Stimulated activated CD8-positive, alpha-beta memory T cell treated with anti-CD3 and anti-CD28 coated beads, Interleukin-7, amount 100 ng/mL, for 24 hours (primary cell): ENCODE measurements around the gene CALHM1.
"Not testable (repeated sequence)": the region's sequence is repeated elsewhere in the genome, so short reads cannot be mapped to it uniquely, and the experiment has no call there.

ENCODE experiments used
- DNase-seq: peaks from one replicate; pipeline ENCODE4 v3.0.0-alpha.2; 2020; ENCODE audit warnings: low read depth

CALHM1 gene

GRCh38 chr10:103458720-103459119 lies at the start of gene CALHM1:
CALHM1 (minus strand) TSS chr10:103458900; CDS start chr10:103458751, 149 bp downstream.
- DNase-seq: no peak

DNA sequence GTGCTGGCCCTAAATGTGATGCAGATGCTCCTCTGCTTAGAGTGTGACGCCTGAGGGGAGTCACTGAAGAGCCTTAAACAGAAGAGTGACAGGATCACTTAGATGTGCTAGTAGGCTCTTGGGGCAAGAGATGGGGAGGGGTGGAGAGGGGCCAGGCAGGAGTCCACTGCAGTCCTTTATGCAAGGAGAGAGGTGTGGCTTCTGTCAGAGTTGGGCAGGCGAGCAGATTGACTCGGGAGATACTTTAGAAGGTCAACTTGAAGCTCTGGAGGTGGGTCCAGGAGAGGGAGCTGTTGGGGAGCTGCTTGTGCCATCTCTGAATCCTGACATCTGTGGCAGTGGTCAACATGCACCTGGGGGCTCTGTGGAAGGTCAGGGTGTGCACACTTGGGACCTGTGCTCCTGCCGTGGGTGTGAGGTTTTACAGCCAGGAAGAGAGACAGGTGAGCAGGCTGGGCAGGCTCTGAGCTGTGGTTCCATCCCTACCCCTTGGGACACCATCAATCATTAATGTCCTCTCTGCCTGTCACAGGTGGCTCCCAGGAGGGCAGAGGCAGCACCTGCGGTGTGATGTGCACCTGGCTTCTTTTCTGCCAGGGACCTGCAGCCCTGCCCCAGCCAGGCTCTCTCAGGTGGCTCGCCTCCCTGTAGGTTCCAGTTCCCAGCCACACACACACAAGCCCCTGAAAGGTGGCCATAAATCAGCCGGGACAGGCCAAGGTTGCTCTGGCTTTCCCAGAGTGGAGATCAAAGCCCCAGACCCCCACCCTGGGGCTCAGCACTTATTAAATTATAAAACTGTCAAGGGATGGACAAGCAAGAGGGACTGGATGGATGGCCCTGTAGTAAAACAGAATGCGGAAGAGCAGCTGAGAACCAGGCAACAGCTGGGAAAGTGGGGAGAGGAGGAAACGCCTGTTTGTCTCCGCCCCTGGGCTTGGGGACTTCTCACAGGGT lies 48.8 kb upstream of the CALHM1 start:
- DNase-seq: no peak

DNA sequence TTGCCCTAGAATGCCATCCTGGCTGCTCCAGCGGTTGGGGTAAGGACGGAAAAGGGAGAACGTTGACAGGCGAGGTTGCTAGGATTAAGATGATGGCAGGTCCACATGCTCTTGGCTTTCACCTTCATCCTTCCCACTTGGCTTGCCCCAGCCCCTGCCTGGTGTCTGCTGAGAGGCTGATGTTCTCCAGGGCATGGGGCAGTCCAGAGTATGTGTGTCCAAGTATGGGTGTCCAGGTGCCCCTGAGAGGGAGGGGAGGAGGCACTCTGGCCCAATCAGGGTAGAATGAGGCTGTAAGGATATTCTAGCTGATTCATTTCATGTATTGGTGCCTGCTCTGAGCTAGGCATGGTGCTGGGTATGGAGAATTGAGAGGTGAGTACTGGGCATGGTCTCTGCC lies 47.4 kb upstream of the CALHM1 start:
- DNase-seq: no peak

GRCh38 chr10:103504181-103504783 lies 45.6 kb upstream of the CALHM1 start:
- DNase-seq: peak; percentile 6

GRCh38 chr10:103503777-103504176 lies 45.1 kb upstream of the CALHM1 start:
- not testable (repeated sequence) for DNase-seq

- DNase-seq: no peak
These were observed 44.4 kb upstream of the CALHM1 start for GRCh38 chr10:103502849-103503660.

- no peak for DNase-seq
These were observed 42.5 kb upstream of the CALHM1 start for GRCh38 chr10:103501186-103501585.

- no peak for DNase-seq
These were observed 41.8 kb upstream of the CALHM1 start for GRCh38 chr10:103500481-103500880.

- DNase-seq: no peak
These were observed 41.2 kb upstream of the CALHM1 start for GRCh38 chr10:103499881-103500280.

DNA sequence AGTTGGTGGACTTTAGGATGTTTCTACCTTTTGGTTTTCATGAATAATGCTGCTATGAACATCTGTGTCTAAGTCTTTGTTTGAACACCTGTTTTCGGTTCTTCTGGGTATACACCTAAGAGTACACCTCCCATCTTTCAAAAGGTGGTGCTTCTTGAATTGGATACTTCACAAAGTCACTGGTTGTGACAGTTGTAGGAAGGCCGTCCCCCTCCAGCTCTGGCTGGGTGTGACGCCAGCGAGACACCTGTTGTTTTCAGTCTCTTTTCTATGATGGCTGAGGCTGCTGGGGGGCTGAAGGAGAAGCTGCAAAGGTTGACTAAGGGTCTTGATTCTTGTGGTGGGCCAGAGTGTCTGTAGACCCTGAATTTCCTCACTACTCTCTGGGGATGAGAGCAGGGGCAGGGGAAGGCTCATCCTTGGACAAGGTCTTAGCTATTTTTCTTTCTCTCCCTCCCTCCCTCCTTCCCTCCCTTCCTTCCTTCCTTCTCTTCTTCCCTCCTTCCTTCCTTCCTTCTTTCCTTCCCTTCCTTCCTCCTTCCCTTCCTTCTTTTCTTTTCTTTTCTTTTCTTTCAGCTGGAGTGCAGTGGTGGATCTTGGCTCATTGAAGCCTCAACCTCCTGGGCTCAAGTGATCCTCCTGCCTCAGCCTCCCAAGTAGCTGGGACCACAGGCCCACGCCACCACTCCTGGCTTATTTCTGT lies 40.4 kb upstream of the CALHM1 start:
- no peak for DNase-seq

- no peak for DNase-seq
These were observed 38.6 kb upstream of the CALHM1 start for GRCh38 chr10:103497161-103497915.

DNA sequence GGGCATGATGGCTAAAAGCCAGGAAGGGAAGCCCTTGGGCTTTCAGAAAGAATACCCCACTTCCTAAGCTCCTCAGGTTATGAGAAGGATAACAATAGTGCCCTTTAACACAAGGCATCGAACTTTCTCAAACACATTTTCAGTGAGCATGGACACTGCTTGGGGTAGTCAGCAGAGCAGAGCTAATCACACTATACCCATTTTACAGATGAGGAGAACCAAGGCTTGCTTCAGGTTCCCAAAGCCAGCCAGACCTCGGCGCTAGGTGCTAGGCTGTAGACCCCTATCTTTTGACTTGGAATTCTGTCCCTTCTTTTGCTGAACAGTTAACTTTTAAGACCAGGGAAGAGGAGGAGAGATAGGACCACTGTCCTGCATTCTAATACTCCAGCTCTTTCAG lies 36.6 kb upstream of the CALHM1 start:
- no peak for DNase-seq

- DNase-seq: peak; percentile 7
These were observed 35.5 kb upstream of the CALHM1 start for GRCh38 chr10:103493916-103494877.

- no peak for DNase-seq
These were observed 34.7 kb upstream of the CALHM1 start, which contains the start of gene NEURL1 for GRCh38 chr10:103493362-103493915. NEURL1 (plus strand) TSS chr10:103493705; CDS start chr10:103494388, 683 bp downstream.

DNA sequence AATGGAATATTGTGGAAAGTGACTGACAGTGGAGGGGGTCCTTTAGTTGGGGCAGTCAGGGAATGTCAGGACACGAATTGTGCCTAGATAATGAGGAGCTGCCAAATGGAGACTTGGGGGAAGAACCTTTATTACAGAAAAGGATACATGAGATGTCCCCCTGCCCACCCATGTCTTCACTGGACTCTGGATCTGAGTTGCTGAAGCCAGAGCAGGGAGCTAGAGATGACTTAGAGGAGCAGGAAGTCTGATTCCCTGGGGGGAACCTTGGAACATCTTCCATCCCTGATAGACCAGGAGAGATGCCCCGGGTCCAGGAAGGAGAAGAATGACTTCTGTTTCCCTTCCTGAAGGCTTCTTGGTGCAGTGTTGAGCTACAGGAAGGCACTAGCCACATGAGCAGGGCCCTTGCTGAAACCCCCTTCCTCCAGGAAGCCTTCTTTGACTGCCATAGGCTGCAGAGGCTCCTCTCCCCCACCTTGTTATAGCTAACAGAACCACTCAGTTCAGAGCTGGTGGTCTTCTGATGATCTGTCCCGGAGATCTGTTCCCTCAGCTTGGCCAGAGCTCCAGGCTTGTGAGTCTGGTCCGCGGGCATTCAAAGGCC lies 34.1 kb upstream of the CALHM1 start:
- DNase-seq: no peak

- no peak for DNase-seq
These were observed 33.1 kb upstream of the CALHM1 start for GRCh38 chr10:103491729-103492364.

DNA sequence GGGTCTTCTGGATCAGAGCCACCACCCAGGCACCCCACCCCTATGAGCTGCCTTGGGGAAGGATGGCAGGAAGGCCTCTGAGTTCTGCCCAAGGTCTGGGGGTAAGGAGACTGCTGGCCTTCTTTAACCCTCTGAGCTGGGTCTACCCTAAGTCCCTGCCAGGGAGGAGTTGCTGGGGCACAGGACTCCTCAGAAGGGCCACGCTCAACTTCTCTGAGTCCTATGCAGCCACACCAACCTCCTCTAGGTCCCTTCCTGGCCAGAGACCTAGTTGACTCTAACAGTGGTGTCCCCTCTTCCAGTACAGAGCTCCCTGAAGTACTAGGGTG lies 32.2 kb upstream of the CALHM1 start:
- DNase-seq: no peak

- no peak for DNase-seq
These were observed 28.7 kb upstream of the CALHM1 start for GRCh38 chr10:103487410-103487708.
